ENCODE data around the gene PTPN6.

The PTPN6 gene

GRCh38 chr12:6942331-6942665 is 8.9 kb upstream of the PTPN6 start:
- DNase-seq: no peak

GRCh38 chr12:6943389-6943721 is 7.8 kb upstream of the PTPN6 start:
- DNase-seq: peak; percentile 88

GRCh38 chr12:6943722-6944380 is 7.3 kb upstream of the PTPN6 start, which contains the start of the genes C12orf57 and RNU7-1:
C12orf57 (plus strand) TSS chr12:6944022; CDS start chr12:6944122, 100 bp downstream.
RNU7-1 (plus strand) TSS chr12:6943816.
- peak; percentile 94 for DNase-seq

GRCh38 chr12:6944381-6945186 is 6.6 kb upstream of the PTPN6 start:
- peak; percentile 93 for DNase-seq

GRCh38 chr12:6945613-6946012 is 5.5 kb upstream of the PTPN6 start:
- no peak for DNase-seq

GRCh38 chr12:6946033-6946919 is 4.9 kb upstream of the PTPN6 start:
- DNase-seq: peak; percentile 57

GRCh38 chr12:6946920-6947374 is 4.2 kb upstream of the PTPN6 start:
- no peak for DNase-seq

- DNase-seq: no peak
Observed at GRCh38 chr12:6947615-6948014, 3.5 kb upstream of the PTPN6 start.

GRCh38 chr12:6948873-6949594 is 2.1 kb upstream of the PTPN6 start:
- peak; percentile 85 for DNase-seq

GRCh38 chr12:6950401-6950801 is 755 bp upstream of the PTPN6 start:
- DNase-seq: no peak

GRCh38 chr12:6951551-6952120 is 480 bp downstream of the PTPN6 start:
- no peak for DNase-seq

- DNase-seq: no peak
Observed at GRCh38 chr12:6952121-6952862, 1.1 kb downstream of the PTPN6 start.

- no peak for DNase-seq
Observed at GRCh38 chr12:6952863-6953441, 1.8 kb downstream of the PTPN6 start.

- peak; percentile 92 for DNase-seq
Observed at GRCh38 chr12:6953442-6954315, 2.5 kb downstream of the PTPN6 start.

- no peak for DNase-seq
Observed at GRCh38 chr12:6954316-6955107, 3.4 kb downstream of the PTPN6 start.

- DNase-seq: no peak
Observed at GRCh38 chr12:6955108-6956020, 4.2 kb downstream of the PTPN6 start.

- peak; percentile 44 for DNase-seq
Observed at GRCh38 chr12:6956021-6956727, 5.0 kb downstream of the PTPN6 start.

Measured in suppressor macrophage treated with lipopolysaccharide for 4 hours (primary cell).